SK-N-SH treated with all-trans-retinoic acid at 6 μM for 48 hours (cell line): Measurements from ENCODE around the gene MESP2.

Experiments used
- ATAC-seq: fragments of 200-7000 bp; cut with Tn5 transposase; 3 replicates; pipeline ENCODE4 v1.9.1; 2020; ENCODE audit warnings: mild to moderate bottlenecking, moderate library complexity
- ARNTL ChIP-seq: fragments of 450-650 bp; formaldehyde crosslinking; IDR thresholded peaks from 2 replicates; pipeline ENCODE4 v1.5.0; 2020; ENCODE audit warnings: low read depth, mild to moderate bottlenecking, moderate library complexity, borderline replicate concordance
- BACH2 ChIP-seq: fragments of 250-450 bp; sonication (Bioruptor Pico); IDR thresholded peaks from 2 replicates; pipeline ENCODE4 v1.9.0; 2021; ENCODE audit warnings: mild to moderate bottlenecking, borderline replicate concordance
- CSDC2 ChIP-seq: fragments of 250-450 bp; sonication (Bioruptor Pico); IDR thresholded peaks from 2 replicates; pipeline ENCODE4 v1.5.0; 2020; ENCODE audit warnings: mild to moderate bottlenecking, moderate library complexity
- ESRRG ChIP-seq: fragments of 250-450 bp; sonication (Bioruptor Pico); IDR thresholded peaks from 2 replicates; pipeline ENCODE4 v1.6.1; 2021; ENCODE audit warnings: mild to moderate bottlenecking
- GLIS3 ChIP-seq: fragments of 250-450 bp; sonication (Bioruptor Pico); IDR thresholded peaks from 2 replicates; pipeline ENCODE4 v1.5.0; 2020; ENCODE audit warnings: mild to moderate bottlenecking, moderate library complexity
- ISL1 ChIP-seq: fragments of 250-450 bp; sonication (Bioruptor Pico); IDR thresholded peaks from 2 replicates; pipeline ENCODE4 v2.1.2; 2022; ENCODE audit warnings: mild to moderate bottlenecking, moderate library complexity
- OSR1 ChIP-seq: fragments of 250-450 bp; sonication (Bioruptor Pico); IDR thresholded peaks from 2 replicates; pipeline ENCODE4 v1.8.0; 2022; ENCODE audit warnings: moderate library complexity, mild to moderate bottlenecking, inconsistent platforms
- PATZ1 ChIP-seq: fragments of 250-450 bp; sonication (Bioruptor Pico); IDR thresholded peaks from 2 replicates; pipeline ENCODE4 v1.8.0; 2020; ENCODE audit warnings: mild to moderate bottlenecking, moderate library complexity, borderline replicate concordance
- PPARA ChIP-seq: fragments of 250-450 bp; sonication (Bioruptor Pico); IDR thresholded peaks from 2 replicates; pipeline ENCODE4 v1.5.0; 2020; ENCODE audit warnings: mild to moderate bottlenecking, borderline replicate concordance
- RARB ChIP-seq: fragments of 250-450 bp; sonication (Bioruptor Pico); IDR thresholded peaks from 2 replicates; pipeline ENCODE4 v1.8.0; 2021; ENCODE audit warnings: mild to moderate bottlenecking, moderate library complexity
- SNAI2 ChIP-seq: fragments of 250-450 bp; sonication (Bioruptor Pico); IDR thresholded peaks from 2 replicates; pipeline ENCODE4 v1.5.0; 2020; ENCODE audit warnings: mild to moderate bottlenecking, moderate library complexity
- TCF4 ChIP-seq: fragments of 250-450 bp; sonication (Bioruptor Pico); IDR thresholded peaks from 2 replicates; pipeline ENCODE4 v1.8.0; 2021; ENCODE audit warnings: mild to moderate bottlenecking, moderate library complexity, borderline replicate concordance
- TOX ChIP-seq: fragments of 250-450 bp; sonication (Bioruptor Pico); IDR thresholded peaks from 2 replicates; pipeline ENCODE4 v1.8.0; 2021; ENCODE audit warnings: mild to moderate bottlenecking, moderate library complexity, borderline replicate concordance
- TSHZ2 ChIP-seq: fragments of 250-450 bp; sonication (Bioruptor Pico); IDR thresholded peaks from 2 replicates; pipeline ENCODE4 v1.5.0; 2020; ENCODE audit warnings: mild to moderate bottlenecking, moderate library complexity
- ZC3H10 ChIP-seq: fragments of 250-450 bp; sonication (Bioruptor Pico); IDR thresholded peaks from 2 replicates; pipeline ENCODE4 v1.5.1; 2021; ENCODE audit warnings: mild to moderate bottlenecking, moderate library complexity
- ZFP30 ChIP-seq: fragments of 450-650 bp; formaldehyde crosslinking; IDR thresholded peaks from 2 replicates; pipeline ENCODE4 v1.5.0; 2022; ENCODE audit warnings: mild to moderate bottlenecking, moderate library complexity
- ZNF565 ChIP-seq: fragments of 450-650 bp; formaldehyde crosslinking; conservative IDR thresholded peaks from 2 replicates; pipeline ENCODE4 v1.5.0; 2020; ENCODE audit warnings: low read depth, mild to moderate bottlenecking, moderate library complexity
- ZNF70 ChIP-seq: fragments of 450-650 bp; formaldehyde crosslinking; IDR thresholded peaks from 2 replicates; pipeline ENCODE4 v1.5.0; 2020; ENCODE audit warnings: mild to moderate bottlenecking, moderate library complexity
- ZNF8 ChIP-seq: fragments of 450-650 bp; formaldehyde crosslinking; IDR thresholded peaks from 2 replicates; pipeline ENCODE4 v1.5.0; 2020; ENCODE audit warnings: mild to moderate bottlenecking, moderate library complexity
- TF ChIP-seq, protein P1 (sequence below): fragments of 250-450 bp; sonication (Bioruptor Pico); IDR thresholded peaks from 2 replicates; pipeline ENCODE4 v1.5.1; 2020; ENCODE audit warnings: low read depth, mild to moderate bottlenecking, moderate library complexity
- TF ChIP-seq, protein P2 (sequence below): fragments of 250-450 bp; sonication (Bioruptor Pico); IDR thresholded peaks from 2 replicates; pipeline ENCODE4 v1.5.1; 2021; ENCODE audit warnings: mild to moderate bottlenecking, moderate library complexity

The MESP2 gene

GRCh38 chr15:89758283-89758682, 17.8 kb upstream of the MESP2 start (continued):
- no peak for TF ChIP-seq TSHZ2 (CRISPR knock-in tag)
- TF ChIP-seq BACH2 (CRISPR knock-in tag): no peak
- no peak for TF ChIP-seq ZFP30 (CRISPR knock-in tag)

GRCh38 chr15:89758981-89759380, 17.2 kb upstream of the MESP2 start:
- TF ChIP-seq ZFP30 (CRISPR knock-in tag): no peak
- TF ChIP-seq, protein P1, sequence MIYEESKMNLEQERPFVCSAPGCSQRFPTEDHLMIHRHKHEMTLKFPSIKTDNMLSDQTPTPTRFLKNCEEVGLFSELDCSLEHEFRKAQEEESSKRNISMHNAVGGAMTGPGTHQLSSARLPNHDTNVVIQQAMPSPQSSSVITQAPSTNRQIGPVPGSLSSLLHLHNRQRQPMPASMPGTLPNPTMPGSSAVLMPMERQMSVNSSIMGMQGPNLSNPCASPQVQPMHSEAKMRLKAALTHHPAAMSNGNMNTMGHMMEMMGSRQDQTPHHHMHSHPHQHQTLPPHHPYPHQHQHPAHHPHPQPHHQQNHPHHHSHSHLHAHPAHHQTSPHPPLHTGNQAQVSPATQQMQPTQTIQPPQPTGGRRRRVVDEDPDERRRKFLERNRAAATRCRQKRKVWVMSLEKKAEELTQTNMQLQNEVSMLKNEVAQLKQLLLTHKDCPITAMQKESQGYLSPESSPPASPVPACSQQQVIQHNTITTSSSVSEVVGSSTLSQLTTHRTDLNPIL: no peak
- TF ChIP-seq ZNF565 (CRISPR knock-in tag): no peak
- TF ChIP-seq TCF4 (CRISPR knock-in tag): no peak
- no peak for TF ChIP-seq BACH2 (CRISPR knock-in tag)
- TF ChIP-seq ZC3H10: no peak
- TF ChIP-seq SNAI2 (CRISPR knock-in tag): no peak
- no peak for TF ChIP-seq ESRRG
- no peak for TF ChIP-seq ZNF70 (CRISPR knock-in tag)
- TF ChIP-seq RARB: no peak
- no peak for TF ChIP-seq TOX (CRISPR knock-in tag)
- TF ChIP-seq, protein P2, sequence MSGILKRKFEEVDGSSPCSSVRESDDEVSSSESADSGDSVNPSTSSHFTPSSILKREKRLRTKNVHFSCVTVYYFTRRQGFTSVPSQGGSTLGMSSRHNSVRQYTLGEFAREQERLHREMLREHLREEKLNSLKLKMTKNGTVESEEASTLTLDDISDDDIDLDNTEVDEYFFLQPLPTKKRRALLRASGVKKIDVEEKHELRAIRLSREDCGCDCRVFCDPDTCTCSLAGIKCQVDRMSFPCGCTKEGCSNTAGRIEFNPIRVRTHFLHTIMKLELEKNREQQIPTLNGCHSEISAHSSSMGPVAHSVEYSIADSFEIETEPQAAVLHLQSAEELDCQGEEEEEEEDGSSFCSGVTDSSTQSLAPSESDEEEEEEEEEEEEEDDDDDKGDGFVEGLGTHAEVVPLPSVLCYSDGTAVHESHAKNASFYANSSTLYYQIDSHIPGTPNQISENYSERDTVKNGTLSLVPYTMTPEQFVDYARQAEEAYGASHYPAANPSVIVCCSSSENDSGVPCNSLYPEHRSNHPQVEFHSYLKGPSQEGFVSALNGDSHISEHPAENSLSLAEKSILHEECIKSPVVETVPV (CRISPR knock-in tag): no peak
- no peak for TF ChIP-seq ARNTL (CRISPR knock-in tag)
- no peak for TF ChIP-seq PATZ1 (CRISPR knock-in tag)
- ATAC-seq: no peak

DNA sequence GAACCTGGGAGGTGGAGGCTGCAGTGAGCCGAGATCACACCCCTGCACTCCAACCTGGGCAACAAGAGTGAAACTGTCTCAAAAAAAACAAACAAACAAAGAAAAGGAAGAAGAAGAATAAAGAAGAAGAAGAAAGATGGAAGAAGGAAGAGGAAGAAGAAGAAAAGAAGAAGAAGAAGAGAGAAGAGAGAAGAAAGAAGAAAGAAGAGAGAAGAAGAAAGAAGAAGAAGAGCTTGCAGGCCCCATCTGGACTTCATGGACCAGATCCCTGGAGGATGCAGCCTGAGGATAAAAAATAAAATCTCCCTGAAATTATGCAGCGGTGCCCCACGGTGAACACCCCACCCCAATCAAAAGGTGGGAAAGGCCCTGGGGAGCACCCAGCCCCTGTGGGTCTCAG, 16.3 kb upstream of the MESP2 start:
- no peak for TF ChIP-seq TOX (CRISPR knock-in tag)
- TF ChIP-seq ZC3H10: no peak
- TF ChIP-seq PPARA (CRISPR knock-in tag): no peak
- no peak for TF ChIP-seq BACH2 (CRISPR knock-in tag)
- no peak for TF ChIP-seq ISL1 (CRISPR knock-in tag)
- TF ChIP-seq TSHZ2 (CRISPR knock-in tag): no peak
- TF ChIP-seq ARNTL (CRISPR knock-in tag): no peak
- no peak for TF ChIP-seq OSR1 (CRISPR knock-in tag)
- TF ChIP-seq CSDC2 (CRISPR knock-in tag): no peak
- no peak for TF ChIP-seq TCF4 (CRISPR knock-in tag)
- no peak for TF ChIP-seq ZFP30 (CRISPR knock-in tag)
- no peak for TF ChIP-seq SNAI2 (CRISPR knock-in tag)
- no peak for TF ChIP-seq ZNF565 (CRISPR knock-in tag)
- no peak for TF ChIP-seq RARB
- no peak for TF ChIP-seq ZNF8 (CRISPR knock-in tag)
- TF ChIP-seq, protein P1: no peak
- no peak for TF ChIP-seq ZNF70 (CRISPR knock-in tag)
- no peak for TF ChIP-seq PATZ1 (CRISPR knock-in tag)
- TF ChIP-seq GLIS3: no peak
- no peak for ATAC-seq
